HepG2 (cell line): ENCODE results near the gene UNC79. TPM values are rescaled to one million over a fixed set of nuclear protein-coding genes. Genes with fewer than 3 reads are reported as not detected.

Experiments used
- ATAC-seq: fragments of 200-7000 bp; cut with Tn5 transposase; 3 replicates; pipeline ENCODE4 v1.9.1; 2020; ENCODE audit warnings: mild to moderate bottlenecking, moderate library complexity
- BruUV-seq: library from RNA; stranded (reverse); fragments of 400-500 nt; replicated peaks from 2 replicates; lab custom pipeline; 2021; lab: Mats Ljungman, UMichigan
- CTCF ChIA-PET: fragments of 300-600 bp; formaldehyde crosslinking; extraction: SDS; loops from one replicate; lab custom pipeline; 2021; ENCODE audit warnings: low total read pairs, inconsistent platforms, low intra/inter-chr PET ratio; lab: Yijun Ruan, JAX
- POLR2A ChIA-PET: fragments of 350-600 bp; sonication (Branson Sonifier 250); formaldehyde crosslinking; loops from one replicate; lab custom pipeline; 2020; ENCODE audit warnings: antibody characterized with exemption, inconsistent platforms; lab: Yijun Ruan, JAX
- DNase-seq: peaks from one replicate; pipeline ENCODE4 v3.0.0-alpha.2; 2015; ENCODE audit warnings: low spot score
- FAIRE-seq: peaks from 3 replicates; lab custom pipeline; 2011; peaks lifted over from hg19 to GRCh38; lab: Jason Lieb, UNC
- H2AFZ ChIP-seq: one replicate; pipeline ENCODE4 v1.6.1; 2011; ENCODE audit warnings: low read length, inconsistent platforms
- H3K27ac ChIP-seq: fragments of 300-600 bp; 3 replicates; pipeline ENCODE4 v1.8.0; 2011; ENCODE audit warnings: mixed run types, mild to moderate bottlenecking, mixed read lengths, low read length, inconsistent platforms; ENCODE audit not compliant: insufficient read depth; ENCODE audit errors: extremely low read length
- H3K27me3 ChIP-seq, 2 experiments: fragments of 200-600 bp in 1 of 2; 2 replicates in 1 of 2; 3 replicates in 1 of 2; pipeline versions ENCODE4 v1.6.0 to v1.8.0; 2011; ENCODE audit warnings: low read length in 2 of 2, mild to moderate bottlenecking in 2 of 2, moderate library complexity in 2 of 2, inconsistent platforms in 1 of 2; ENCODE audit not compliant: insufficient read depth in 2 of 2, control insufficient read depth in 1 of 2
- H3K36me3 ChIP-seq, 2 experiments: fragments of 200-600 bp in 1 of 2; replicated peaks in 1 of 2; 2 replicates in 1 of 2; 3 replicates in 1 of 2; pipeline versions ENCODE4 v1.5.1 to v1.8.0; 2011; ENCODE audit warnings: low read length in 2 of 2, inconsistent platforms in 1 of 2; ENCODE audit not compliant: insufficient read depth in 2 of 2, control insufficient read depth in 1 of 2
- H3K4me1 ChIP-seq: 2 replicates; pipeline ENCODE4 v1.5.1; 2012; ENCODE audit warnings: low read length, inconsistent platforms; ENCODE audit not compliant: insufficient read depth
- H3K4me2 ChIP-seq: 2 replicates; pipeline ENCODE4 v1.6.0; 2011; ENCODE audit warnings: low read depth, low read length, inconsistent platforms
- H3K4me3 ChIP-seq, 3 experiments: fragments of 200-600 bp in 1 of 3; sonication (generic), shearing (Covaris generic) in 1 of 3; replicated peaks in 1 of 3; 2 replicates each; pipeline ENCODE4 v1.5.1; 2011 to 2016; ENCODE audit warnings: low read length in 3 of 3, inconsistent platforms in 2 of 3, low read depth in 2 of 3, mild to moderate bottlenecking in 2 of 3, control low read depth in 1 of 3, mixed read lengths in 1 of 3; ENCODE audit not compliant: insufficient read depth in 1 of 3
- H3K79me2 ChIP-seq: one replicate; pipeline ENCODE4 v1.6.1; 2011; ENCODE audit warnings: low read length, inconsistent platforms; ENCODE audit not compliant: insufficient read depth
- H3K9ac ChIP-seq: 2 replicates; pipeline ENCODE4 v1.6.0; 2011; ENCODE audit warnings: mild to moderate bottlenecking, low read depth, low read length, inconsistent platforms; ENCODE audit not compliant: insufficient read depth
- H3K9me3 ChIP-seq: 2 replicates; pipeline ENCODE4 v1.5.1; 2012; ENCODE audit warnings: mild to moderate bottlenecking, low read length
- H4K20me1 ChIP-seq: 2 replicates; pipeline ENCODE4 v1.6.0; 2011; ENCODE audit warnings: inconsistent platforms, mild to moderate bottlenecking, low read length, moderate library complexity; ENCODE audit not compliant: insufficient read depth
- ATRX ChIP-seq: sonication (generic); formaldehyde crosslinking; IDR thresholded peaks from 2 replicates; pipeline ENCODE4 v1.4.0; 2020; ENCODE audit warnings: missing genetic modification reagents, borderline replicate concordance
- FOSL1 ChIP-seq: sonication (generic); formaldehyde crosslinking; IDR thresholded peaks from 2 replicates; pipeline ENCODE4 v1.9.0; 2021; ENCODE audit warnings: missing genetic modification reagents, borderline replicate concordance
- MAZ ChIP-seq, 2 experiments: sonication (generic) in 1 of 2; formaldehyde crosslinking in 1 of 2; IDR thresholded peaks; 2 replicates each; pipeline versions ENCODE4 v1.5.0 to v1.6.1; 2012 to 2020; ENCODE audit warnings: low read depth in 2 of 2, mild to moderate bottlenecking in 2 of 2, borderline replicate concordance in 1 of 2, improper control_type of control experiment in 1 of 2, low read length in 1 of 2, missing genetic modification reagents in 1 of 2, moderate library complexity in 1 of 2
- RARA ChIP-seq: IDR thresholded peaks from 2 replicates; pipeline ENCODE4 v1.6.1; 2016; ENCODE audit warnings: missing genetic modification reagents, missing compliant biosample characterization
- REXO4 ChIP-seq: sonication (generic); formaldehyde crosslinking; IDR thresholded peaks from 2 replicates; pipeline ENCODE4 v1.8.0; 2022; ENCODE audit warnings: missing genetic modification reagents, mild to moderate bottlenecking, borderline replicate concordance
- RFX3 ChIP-seq: IDR thresholded peaks from 2 replicates; pipeline ENCODE4 v1.6.1; 2016; ENCODE audit warnings: missing biosample characterization, missing genetic modification reagents
- TEF ChIP-seq: sonication (generic); formaldehyde crosslinking; IDR thresholded peaks from 2 replicates; pipeline ENCODE4 v1.5.0; 2020; ENCODE audit warnings: missing genetic modification reagents
- ZNF232 ChIP-seq: sonication (generic); formaldehyde crosslinking; IDR thresholded peaks from 2 replicates; pipeline ENCODE4 v1.4.0; 2020; ENCODE audit warnings: missing genetic modification reagents, borderline replicate concordance
- ZNF235 ChIP-seq: sonication (generic); formaldehyde crosslinking; IDR thresholded peaks from 2 replicates; pipeline ENCODE4 v1.8.1; 2023; ENCODE audit warnings: mild to moderate bottlenecking, missing genetic modification reagents, borderline replicate concordance
- ZNF24 ChIP-seq: fragments of 450-650 bp; IDR thresholded peaks from 2 replicates; pipeline ENCODE4 v1.6.1; 2017; ENCODE audit warnings: antibody characterized with exemption, mild to moderate bottlenecking
- WGBS: methylation state at CpG from one replicate; pipeline ENCODE4 v1.1.6; 2017; ENCODE audit warnings: low lambda C conversion rate; 5-methylcytosine and 5-hydroxymethylcytosine counted together
- in situ Hi-C: cut with HindIII; loops from 2 replicates; pipeline ENCODE4 v1.10.0; 2017; ENCODE audit warnings: low pct_unique_long_range_greater_than_20kb; ENCODE audit not compliant: extremely low pct_ligation_motif_present
- intact Hi-C: fragments of 100-400 bp; cut with micrococcal nuclease; formaldehyde crosslinking; loops from one replicate; pipeline ENCODE4 v1.10.0; 2022; ENCODE audit not compliant: unreplicated experiment
- polyA plus RNA-seq, 8 experiments: library from polyadenylated mRNA; depleted of rRNA in 3 of 8; stranded (reverse) in 7 of 8; unstranded in 1 of 8; fragments of >200 nt; fragmentation: Illumina TruSeq in 4 of 8; extraction: Trizol in 4 of 8; gene quantifications; 2 replicates each; pipeline versions ENCODE4 v1.2.1 to v1.2.3, GENCODE V29; 2011 to 2016; ENCODE audit warnings: low read depth in 4 of 8, missing spikeins in 1 of 8, mixed read lengths in 1 of 8; ENCODE audit not compliant: insufficient read depth in 1 of 8
- total RNA-seq, 5 experiments: library from RNA; depleted of rRNA; stranded (reverse); fragments of >200 nt; fragmentation: Illumina TruSeq; extraction: Trizol; gene quantifications; 2 replicates each; pipeline ENCODE4 v1.2.3, GENCODE V29; 2016; ENCODE audit warnings: low read depth in 1 of 5
- TF ChIP-seq, protein P1 (sequence below): sonication (generic); formaldehyde crosslinking; IDR thresholded peaks from 2 replicates; pipeline ENCODE4 v1.4.0; 2020; ENCODE audit warnings: missing genetic modification reagents
- TF ChIP-seq, protein P2 (sequence below): sonication (generic); formaldehyde crosslinking; IDR thresholded peaks from 2 replicates; pipeline ENCODE4 v1.8.0; 2022; ENCODE audit warnings: missing genetic modification reagents, low read depth, mild to moderate bottlenecking, borderline replicate concordance
- TF ChIP-seq, protein P3 (sequence below): sonication (generic); IDR thresholded peaks from 2 replicates; pipeline ENCODE4 v1.6.1; 2016; ENCODE audit warnings: low read depth, borderline replicate concordance

UNC79 gene
- total and polyA plus RNA-seq, 2 of the 13 experiments (the other 11 are each of a cell fraction or from before 2014, with no cell fraction given) = under 0.01 TPM; not detected in 1

DNA sequence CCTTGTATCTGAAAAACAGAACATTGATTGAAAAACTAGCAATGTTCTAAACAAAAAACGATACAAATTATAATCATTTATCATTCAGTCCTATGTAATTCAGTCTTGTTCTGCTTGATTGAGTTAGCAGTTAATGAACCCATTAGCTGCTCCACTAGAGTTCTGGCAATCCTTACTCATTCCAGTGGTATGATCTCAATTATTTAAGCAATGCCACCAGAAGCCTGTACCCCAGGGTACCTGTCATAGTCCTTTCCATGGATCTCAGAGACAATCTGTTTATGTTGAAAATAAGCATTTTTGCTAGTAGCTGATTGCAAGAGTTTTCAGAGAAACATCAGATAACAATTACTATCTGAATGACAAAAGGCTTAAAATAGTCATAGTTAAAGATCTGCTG, 115.9 kb downstream of the UNC79 start:
- in situ Hi-C loops (loop anchor here (10.0 kb wide), 1 partner anchor 312 kb away; no protein-coding TSS in a partner anchor), intact Hi-C loops (no loop called here)
- Histone ChIP-seq H3K4me1 (no peaks in the 10 kb centered on the region), H3K36me3 (no peaks in the 10 kb centered on the region), H3K27me3 (peaks cover 0 to 3% of the 10 kb centered on the region in 2 experiments; a peak in 1 of 5 replicates), H2AFZ (no peak overlapping the region), H3K9ac (no peak overlapping the region), H3K9me3 (no peaks in the 10 kb centered on the region), H3K4me3 (no peak overlapping the region), H4K20me1 (no peaks in the 10 kb centered on the region), H3K27ac (no peak overlapping the region), H3K79me2 (no peaks in the 10 kb centered on the region), H3K4me2 (no peak overlapping the region)
- ATAC-seq (no peak), FAIRE-seq (no peak), DNase-seq (no peak)
- ChIA-PET POLR2A (no interaction called here), CTCF (no interaction called here)
- WGBS = 3% methylated on average over 1 of the region's 1 CpG
- TF ChIP-seq TEF (CRISPR knock-in tag) (no peak), ATRX (no peak), ZNF232 (CRISPR knock-in tag) (no peak), REXO4 (CRISPR knock-in tag) (no peak), ZNF235 (no peak), RARA (CRISPR knock-in tag) (no peak), ZNF24 (no peak), MAZ (IDR thresholded peaks at IDR 0.05; ENCODE audit: borderline replicate concordance, low read depth, low read length) (no peak), MAZ (CRISPR knock-in tag; IDR thresholded peaks at IDR 0.05; ENCODE audit: low read depth) (no peak), RFX3 (CRISPR knock-in tag) (no peak), FOSL1 (CRISPR knock-in tag) (no peak)
- TF ChIP-seq, protein P1, sequence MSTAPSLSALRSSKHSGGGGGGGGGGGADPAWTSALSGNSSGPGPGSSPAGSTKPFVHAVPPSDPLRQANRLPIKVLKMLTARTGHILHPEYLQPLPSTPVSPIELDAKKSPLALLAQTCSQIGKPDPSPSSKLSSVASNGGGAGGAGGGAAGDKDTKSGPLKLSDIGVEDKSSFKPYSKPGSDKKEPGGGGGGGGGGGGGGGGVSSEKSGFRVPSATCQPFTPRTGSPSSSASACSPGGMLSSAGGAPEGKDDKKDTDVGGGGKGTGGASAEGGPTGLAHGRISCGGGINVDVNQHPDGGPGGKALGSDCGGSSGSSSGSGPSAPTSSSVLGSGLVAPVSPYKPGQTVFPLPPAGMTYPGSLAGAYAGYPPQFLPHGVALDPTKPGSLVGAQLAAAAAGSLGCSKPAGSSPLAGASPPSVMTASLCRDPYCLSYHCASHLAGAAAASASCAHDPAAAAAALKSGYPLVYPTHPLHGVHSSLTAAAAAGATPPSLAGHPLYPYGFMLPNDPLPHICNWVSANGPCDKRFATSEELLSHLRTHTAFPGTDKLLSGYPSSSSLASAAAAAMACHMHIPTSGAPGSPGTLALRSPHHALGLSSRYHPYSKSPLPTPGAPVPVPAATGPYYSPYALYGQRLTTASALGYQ (CRISPR knock-in tag) = no peak
- TF ChIP-seq, protein P2, sequence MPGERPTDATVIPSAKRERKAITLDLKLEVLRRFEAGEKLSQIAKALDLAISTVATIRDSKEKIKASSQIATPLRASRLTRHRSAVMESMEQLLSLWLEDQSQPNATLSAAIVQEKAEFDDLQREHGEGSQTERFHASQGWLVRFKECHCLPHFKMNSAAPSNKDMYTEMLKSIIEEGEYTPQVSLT = no peak
- TF ChIP-seq, protein P3, sequence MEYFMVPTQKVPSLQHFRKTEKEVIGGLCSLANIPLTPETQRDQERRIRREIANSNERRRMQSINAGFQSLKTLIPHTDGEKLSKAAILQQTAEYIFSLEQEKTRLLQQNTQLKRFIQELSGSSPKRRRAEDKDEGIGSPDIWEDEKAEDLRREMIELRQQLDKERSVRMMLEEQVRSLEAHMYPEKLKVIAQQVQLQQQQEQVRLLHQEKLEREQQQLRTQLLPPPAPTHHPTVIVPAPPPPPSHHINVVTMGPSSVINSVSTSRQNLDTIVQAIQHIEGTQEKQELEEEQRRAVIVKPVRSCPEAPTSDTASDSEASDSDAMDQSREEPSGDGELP = no peak
- no TSS peak for BruUV-seq
